ACC112 (cell line): ENCODE measurements around the gene OBI1.
"Not testable (repeated sequence)": the region's sequence is repeated elsewhere in the genome, so short reads cannot be mapped to it uniquely, and the experiment has no call there.

ENCODE experiments used
- H2AFZ ChIP-seq: fragments of 200-600 bp; sonication (generic); one replicate; pipeline ENCODE4 v1.6.0; 2017; ENCODE audit warnings: antibody characterized with exemption, low read length; ENCODE audit not compliant: unreplicated experiment
- H3K27ac ChIP-seq: fragments of 200-600 bp; sonication (generic); 2 replicates; pipeline ENCODE4 v1.5.1; 2014; ENCODE audit warnings: low read depth, mild to moderate bottlenecking, antibody characterized with exemption, low read length, moderate library complexity
- H3K27me3 ChIP-seq: fragments of 200-600 bp; sonication (generic); 2 replicates; pipeline ENCODE4 v1.6.1; 2014; ENCODE audit warnings: mild to moderate bottlenecking, antibody characterized with exemption, low read length, moderate library complexity, mixed read lengths; ENCODE audit not compliant: insufficient read depth
- H3K36me3 ChIP-seq: fragments of 200-600 bp; sonication (generic); 2 replicates; pipeline ENCODE4 v1.6.1; 2016; ENCODE audit warnings: mild to moderate bottlenecking, antibody characterized with exemption, low read length, moderate library complexity, mixed read lengths; ENCODE audit not compliant: insufficient read depth
- H3K4me1 ChIP-seq: fragments of 200-600 bp; sonication (generic); one replicate; pipeline ENCODE4 v1.6.1; 2016; ENCODE audit warnings: low read length, mixed read lengths; ENCODE audit not compliant: insufficient read depth, unreplicated experiment, control insufficient read depth
- H3K4me3 ChIP-seq: fragments of 200-600 bp; sonication (generic); 2 replicates; pipeline ENCODE4 v1.5.1; 2014; ENCODE audit warnings: mild to moderate bottlenecking, low read depth, low read length
- H3K79me2 ChIP-seq: fragments of 200-600 bp; sonication (generic); one replicate; pipeline ENCODE4 v1.6.0; 2016; ENCODE audit warnings: low read length; ENCODE audit not compliant: control insufficient read depth, unreplicated experiment, insufficient read depth

The OBI1 gene

DNA sequence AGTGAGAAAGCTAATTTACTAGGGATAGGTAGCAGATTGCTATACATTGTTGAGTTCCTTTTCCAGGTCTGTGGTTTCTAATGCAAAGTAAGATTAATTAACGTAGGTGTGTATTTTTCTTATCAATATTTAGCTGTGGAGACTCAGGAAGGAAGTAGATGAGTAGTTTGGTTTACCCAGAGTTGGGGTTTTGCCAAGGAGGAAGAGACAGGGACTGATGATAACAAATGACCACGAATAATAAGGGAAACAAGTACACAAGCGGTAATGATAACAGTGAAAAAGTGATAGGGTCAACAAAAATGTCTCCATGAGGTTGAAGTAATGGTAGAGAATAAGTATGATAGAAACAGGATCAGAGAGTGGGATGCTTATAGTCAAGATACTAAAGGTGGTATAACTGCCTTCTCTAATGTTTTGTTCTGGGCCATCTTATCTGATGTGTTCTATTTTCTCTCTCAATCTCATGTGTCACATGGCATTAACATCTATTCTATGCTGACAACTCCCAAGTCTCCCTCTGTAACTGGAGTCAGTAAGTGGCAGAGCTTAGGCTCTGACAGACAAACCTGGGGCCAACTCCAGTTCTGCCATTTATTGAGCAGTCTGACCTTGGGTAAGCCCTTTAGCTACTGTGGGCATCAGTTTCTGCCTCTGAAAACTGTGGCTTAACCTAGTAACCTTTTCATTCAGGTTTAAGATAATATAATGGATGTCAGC, 8.8 kb downstream of the OBI1 start:
- no peak overlapping the region for H3K27ac ChIP-seq
- H2AFZ ChIP-seq: no peak overlapping the region
- H3K79me2 ChIP-seq: peaks cover 77% of the 10 kb centered on the region
- no peaks in the 10 kb centered on the region for H3K36me3 ChIP-seq
- H3K27me3 ChIP-seq: no peaks in the 10 kb centered on the region
- H3K4me1 ChIP-seq: peaks cover 3% of the 10 kb centered on the region
- H3K4me3 ChIP-seq: no peak overlapping the region

DNA sequence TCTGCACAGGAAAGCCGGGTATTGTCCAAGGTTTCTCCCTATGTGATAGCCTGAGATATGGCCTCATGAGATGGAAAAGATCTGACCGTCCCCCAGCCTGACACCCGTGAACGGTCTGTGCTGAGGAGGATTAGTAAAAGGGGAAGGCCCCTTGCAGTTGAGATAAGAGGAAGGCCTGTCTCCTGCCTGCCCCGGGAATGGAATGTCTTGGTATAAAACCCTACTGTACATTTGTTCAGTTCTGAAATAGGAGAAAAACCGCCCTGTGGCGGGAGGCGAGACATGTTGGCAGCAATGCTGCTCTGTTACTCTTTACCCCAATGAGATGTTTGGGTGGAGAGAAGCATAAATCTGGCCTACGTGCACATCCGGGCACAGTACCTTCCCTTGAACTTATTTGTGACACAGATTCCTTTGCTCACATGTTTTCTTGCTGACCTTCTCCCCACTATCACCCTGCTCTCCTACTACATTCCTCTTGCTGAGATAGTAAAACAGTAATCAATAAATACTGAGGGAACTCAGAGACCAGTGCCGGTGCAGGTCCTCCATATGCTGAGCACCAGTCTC, 11.8 kb downstream of the OBI1 start:
- not testable (repeated sequence) for H3K27ac ChIP-seq, H3K27me3 ChIP-seq, H3K4me3 ChIP-seq, H3K4me1 ChIP-seq, H3K36me3 ChIP-seq, H2AFZ ChIP-seq
- peaks cover 70% of the 10 kb centered on the region for H3K79me2 ChIP-seq

DNA sequence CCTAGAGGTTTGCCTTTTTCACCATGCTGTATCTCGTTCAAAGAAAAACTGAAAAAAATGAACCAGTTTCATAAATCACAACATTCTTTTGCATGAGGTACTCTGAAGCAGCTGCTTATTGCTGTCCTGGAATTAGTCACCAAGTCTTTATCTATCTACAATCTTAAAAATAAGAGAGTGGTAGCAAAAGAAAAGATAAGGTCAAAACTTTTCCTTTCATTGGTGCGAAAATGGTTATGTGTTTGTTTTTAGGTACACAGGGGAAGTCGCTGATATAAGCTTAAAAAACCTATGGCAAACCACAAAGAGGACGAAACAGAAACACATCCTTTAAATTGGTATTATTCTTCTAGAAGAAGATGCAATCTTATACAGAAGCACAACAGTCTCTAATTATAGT, 20.7 kb downstream of the OBI1 start:
- Histone ChIP-seq H3K4me1 (no peaks in the 10 kb centered on the region), H3K27ac (no peak overlapping the region), H3K79me2 (peaks cover 8% of the 10 kb centered on the region), H3K27me3 (no peaks in the 10 kb centered on the region), H2AFZ (no peak overlapping the region), H3K4me3 (no peak overlapping the region), H3K36me3 (peaks cover 24% of the 10 kb centered on the region)

DNA sequence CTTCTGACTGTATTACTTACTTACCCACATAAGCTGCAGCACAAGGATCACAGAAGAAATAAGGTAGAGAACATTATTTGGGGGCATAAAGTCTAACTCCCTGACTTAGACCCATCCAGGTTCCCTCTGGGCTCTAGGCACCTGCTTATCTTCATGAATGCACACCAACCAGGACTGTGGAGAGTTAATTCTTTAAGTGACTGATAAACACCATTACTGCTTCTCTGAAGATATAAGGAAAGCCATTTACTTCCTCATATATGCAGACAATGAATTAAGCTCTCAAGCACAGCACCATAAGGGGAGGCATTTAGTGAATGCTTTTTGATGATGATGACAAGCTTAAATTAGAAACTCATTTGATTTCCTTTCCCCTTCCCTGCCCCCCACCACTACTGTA, 22.5 kb downstream of the OBI1 start:
- Histone ChIP-seq H3K4me3 (no peak overlapping the region), H3K36me3 (peaks cover 27% of the 10 kb centered on the region), H3K4me1 (no peaks in the 10 kb centered on the region), H3K27me3 (no peaks in the 10 kb centered on the region), H2AFZ (no peak overlapping the region), H3K79me2 (no peaks in the 10 kb centered on the region), H3K27ac (no peak overlapping the region)

DNA sequence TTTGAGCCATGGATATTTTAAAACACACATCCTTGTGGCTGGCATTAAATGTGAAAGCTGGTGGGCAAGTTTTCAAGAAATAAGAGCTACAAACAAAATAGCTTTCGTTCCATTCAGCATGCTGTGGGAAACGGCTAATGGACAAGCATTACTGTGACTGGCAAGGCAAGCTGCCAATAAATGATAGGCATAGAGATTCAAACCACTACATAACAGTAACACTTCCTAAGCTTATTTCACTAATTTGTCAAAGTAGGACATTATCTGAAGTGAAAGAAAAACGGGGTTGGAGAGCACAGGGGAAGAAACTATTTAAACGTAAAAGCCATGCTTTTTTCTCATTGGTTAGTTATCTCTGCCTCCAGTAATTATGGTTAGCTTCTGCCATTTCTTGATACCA, 26.0 kb downstream of the OBI1 start:
- Histone ChIP-seq H3K27me3 (no peaks in the 10 kb centered on the region), H3K36me3 (peaks cover 19% of the 10 kb centered on the region), H2AFZ (no peak overlapping the region), H3K4me3 (no peak overlapping the region), H3K4me1 (no peaks in the 10 kb centered on the region), H3K79me2 (no peaks in the 10 kb centered on the region), H3K27ac (no peak overlapping the region)

DNA sequence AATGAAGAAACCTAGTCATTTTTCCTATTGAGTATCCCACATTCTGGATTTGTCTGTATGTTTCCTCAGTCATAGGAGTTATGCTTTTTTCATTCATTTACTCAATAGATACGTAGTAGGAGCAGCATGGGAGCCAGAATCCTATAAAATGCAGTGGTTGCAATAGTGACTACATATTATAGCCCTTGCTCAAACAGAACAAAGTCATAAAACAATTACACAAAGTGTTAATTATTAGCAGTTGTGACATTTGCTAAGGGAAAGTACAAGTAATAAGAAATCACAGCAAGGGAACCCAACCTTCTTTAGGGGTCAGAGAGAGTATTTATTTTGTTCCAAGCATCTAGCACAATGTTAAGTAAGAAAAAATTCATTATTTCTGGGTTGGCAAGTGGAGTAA, 27.9 kb downstream of the OBI1 start:
- Histone ChIP-seq H3K36me3 (peaks cover 11% of the 10 kb centered on the region; the same call in 1 of the 2 replicates), H3K27ac (no peak overlapping the region), H2AFZ (no peak overlapping the region), H3K4me1 (no peaks in the 10 kb centered on the region), H3K27me3 (no peaks in the 10 kb centered on the region), H3K4me3 (no peak overlapping the region), H3K79me2 (no peaks in the 10 kb centered on the region)

DNA sequence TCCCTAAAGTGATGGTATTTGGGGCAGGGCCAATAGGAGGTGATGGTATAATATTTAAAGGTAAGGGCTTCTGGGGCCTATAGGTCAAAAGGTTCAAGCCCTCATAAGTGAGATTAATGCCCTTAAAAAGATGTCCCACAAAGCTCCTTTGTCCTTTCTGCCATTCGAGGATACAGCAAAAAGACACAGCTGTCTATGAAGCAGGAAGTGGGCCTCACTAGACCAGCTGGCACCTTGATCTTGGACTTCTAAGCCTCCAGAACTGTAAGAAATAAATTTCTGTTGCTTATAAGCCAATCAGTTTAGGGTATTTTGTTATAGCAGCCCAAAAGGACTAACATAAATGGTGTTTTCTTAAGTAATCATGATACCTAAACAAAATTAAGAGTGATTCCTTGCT, 28.4 kb downstream of the OBI1 start:
- Histone ChIP-seq H3K4me1 (no peaks in the 10 kb centered on the region), H3K4me3 (no peak overlapping the region), H3K27me3 (no peaks in the 10 kb centered on the region), H3K36me3 (peaks cover 11% of the 10 kb centered on the region; the same call in 1 of the 2 replicates), H3K27ac (no peak overlapping the region), H3K79me2 (no peaks in the 10 kb centered on the region), H2AFZ (no peak overlapping the region)

DNA sequence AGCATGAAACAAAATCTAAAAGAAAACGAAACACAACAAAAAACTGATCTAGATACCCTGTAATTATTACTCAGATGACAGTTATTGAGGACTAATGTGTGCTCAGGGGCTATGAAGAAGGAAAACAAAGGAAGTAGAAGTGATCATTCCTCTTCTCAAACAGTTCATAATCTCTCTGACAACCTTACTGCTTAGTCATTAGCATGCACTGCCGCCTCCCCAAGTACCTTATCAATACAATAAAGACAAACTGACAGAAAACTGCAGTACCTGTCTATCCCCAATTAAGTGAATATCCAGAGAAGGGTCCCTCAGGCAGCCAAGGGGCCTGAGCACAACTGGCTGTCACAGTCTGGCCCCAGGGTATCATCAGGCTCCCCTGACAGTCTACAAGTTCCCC, 33.6 kb downstream of the OBI1 start:
- Histone ChIP-seq H3K79me2 (no peaks in the 10 kb centered on the region), H3K27me3 (no peaks in the 10 kb centered on the region), H3K27ac (no peak overlapping the region), H3K36me3 (no peaks in the 10 kb centered on the region; the same call in 1 of the 2 replicates), H3K4me3 (no peak overlapping the region), H3K4me1 (no peaks in the 10 kb centered on the region), H2AFZ (no peak overlapping the region)

DNA sequence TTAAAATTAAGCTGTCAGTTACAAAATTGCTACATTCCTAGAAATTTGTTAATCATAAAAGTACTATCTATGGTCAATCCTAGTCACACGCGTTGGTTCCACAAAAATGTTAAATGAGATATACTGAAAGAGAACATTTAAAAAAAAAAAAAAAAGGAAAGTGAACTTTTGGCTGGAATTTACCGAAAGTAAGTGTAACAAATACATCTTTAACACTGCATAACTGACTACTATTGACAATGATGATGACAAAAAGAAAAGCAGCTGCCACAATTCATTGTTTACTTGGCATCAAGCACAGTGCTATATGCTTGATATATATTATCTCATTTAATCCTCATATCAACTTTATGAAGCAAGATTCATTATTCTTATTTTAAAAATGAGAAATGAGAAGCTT, 35.8 kb downstream of the OBI1 start:
- no peak overlapping the region for H3K4me3 ChIP-seq
- H3K27me3 ChIP-seq: no peaks in the 10 kb centered on the region
- H3K27ac ChIP-seq: no peak overlapping the region
- no peaks in the 10 kb centered on the region for H3K79me2 ChIP-seq
- H2AFZ ChIP-seq: no peak overlapping the region
- H3K36me3 ChIP-seq: no peaks in the 10 kb centered on the region; the same call in 1 of the 2 replicates
- no peaks in the 10 kb centered on the region for H3K4me1 ChIP-seq

DNA sequence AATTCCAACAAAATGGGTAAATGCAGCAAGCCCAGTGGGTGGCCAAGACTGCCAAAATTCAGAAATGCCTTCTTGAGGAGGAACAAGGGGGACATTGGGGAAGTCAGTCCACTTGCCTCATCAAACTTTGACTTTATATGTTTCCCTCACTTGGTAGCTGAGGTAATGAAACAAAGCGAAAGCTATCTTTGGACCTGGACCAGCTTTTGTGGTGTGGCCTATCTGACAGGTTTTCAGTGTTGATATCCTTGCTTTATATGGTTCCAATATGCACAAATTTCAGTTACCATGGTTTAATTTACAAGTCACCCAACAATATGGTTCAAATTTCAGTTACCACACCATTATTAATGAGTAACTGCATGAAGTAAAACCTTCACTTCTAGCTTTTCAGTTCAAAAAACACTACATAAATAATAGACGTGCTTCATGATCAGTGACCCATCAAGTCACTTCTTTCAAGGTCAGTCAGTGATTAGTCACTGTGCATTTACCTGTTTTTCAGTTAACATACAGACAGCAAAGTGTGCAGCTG, 38.0 kb downstream of the OBI1 start:
- H3K36me3 ChIP-seq: peaks cover 9% of the 10 kb centered on the region

DNA sequence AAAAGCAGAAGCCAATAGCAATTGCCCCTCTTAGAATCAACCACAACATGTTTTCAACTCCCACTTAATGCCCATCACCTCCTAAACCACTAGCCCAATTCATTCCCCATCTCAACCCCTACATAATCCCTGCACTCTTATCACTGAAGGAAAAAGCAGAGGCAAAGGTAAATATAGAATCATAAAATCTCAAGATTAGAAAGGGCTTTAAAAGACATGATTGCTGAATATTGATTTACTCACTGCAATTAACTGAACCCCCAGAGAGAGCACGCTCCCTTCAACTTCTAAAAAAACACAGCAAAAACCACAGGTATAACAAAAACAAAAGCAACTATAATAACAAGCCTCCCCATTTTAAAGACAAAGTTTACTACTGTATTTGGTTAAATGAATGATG, 40.5 kb downstream of the OBI1 start:
- Histone ChIP-seq H3K36me3 (peaks cover 11% of the 10 kb centered on the region), H3K4me1 (no peaks in the 10 kb centered on the region), H3K27me3 (no peaks in the 10 kb centered on the region), H3K4me3 (no peak overlapping the region), H3K27ac (no peak overlapping the region), H3K79me2 (no peaks in the 10 kb centered on the region), H2AFZ (no peak overlapping the region)

More for the DNA sequence above, 38.0 kb downstream of the OBI1 start:
- no peak overlapping the region for H3K27ac ChIP-seq
- no peaks in the 10 kb centered on the region for H3K4me1 ChIP-seq
- no peak overlapping the region for H2AFZ ChIP-seq
- H3K4me3 ChIP-seq: no peak overlapping the region
- no peaks in the 10 kb centered on the region for H3K79me2 ChIP-seq
- H3K27me3 ChIP-seq: no peaks in the 10 kb centered on the region
